HG03066 (cell line): Measurements from ENCODE around the gene EVC.

Experiments
- ATAC-seq: cut with Tn5 transposase; IDR thresholded peaks from one replicate; pipeline ENCODE4 v1.9.1; 2021; ENCODE audit warnings: low read depth; ENCODE audit not compliant: unreplicated experiment

The EVC gene

GRCh38 chr4:5710961-5711478 lies at the start of gene EVC:
TSS of gene EVC (plus strand) at chr4:5711201. CDS start at chr4:5711381, 180 bp downstream.
- ATAC-seq, result no peak

DNA sequence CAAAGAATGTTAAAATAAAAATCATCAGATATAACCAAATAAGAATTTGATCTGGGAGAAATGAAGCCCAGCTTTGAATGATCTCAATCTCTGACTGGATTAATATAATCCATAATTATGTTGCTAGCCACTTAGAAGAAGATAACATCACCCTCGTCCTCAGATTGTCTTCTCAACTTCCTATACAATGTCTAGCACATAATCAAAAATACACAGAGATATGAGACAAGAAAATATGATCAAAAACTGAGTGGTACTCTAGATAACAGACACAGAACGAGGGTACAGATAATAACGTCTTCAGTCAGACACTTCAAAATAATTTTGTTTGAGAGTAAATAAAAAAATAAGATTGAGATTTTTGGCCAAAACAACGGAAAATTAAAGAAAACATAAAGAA lies 49.8 kb upstream of the EVC start:
- no peak for ATAC-seq

- no peak for ATAC-seq
Measured at GRCh38 chr4:5662555-5662954, 48.4 kb upstream of the EVC start.

GRCh38 chr4:5664778-5665177 lies 46.2 kb upstream of the EVC start:
- no peak for ATAC-seq

DNA sequence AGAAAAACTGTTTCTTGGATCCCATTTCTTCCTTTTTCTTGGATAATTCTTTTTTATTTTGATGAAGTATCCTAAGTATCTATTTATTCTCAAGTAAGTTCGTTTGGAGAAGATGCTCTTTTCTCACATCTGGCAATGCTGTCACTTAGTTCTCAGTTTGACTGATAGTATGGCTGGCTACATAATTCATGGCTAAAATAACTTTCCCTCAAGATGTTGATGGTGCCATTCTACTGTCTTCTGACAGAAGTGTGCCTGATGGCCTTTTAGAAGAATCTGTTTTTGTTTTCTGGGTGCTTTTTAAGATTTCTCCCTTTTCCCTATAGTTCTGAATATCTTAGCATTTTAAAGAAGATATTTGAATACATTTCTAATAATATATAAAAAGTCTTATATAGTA lies 44.3 kb upstream of the EVC start:
- ATAC-seq, result no peak

DNA sequence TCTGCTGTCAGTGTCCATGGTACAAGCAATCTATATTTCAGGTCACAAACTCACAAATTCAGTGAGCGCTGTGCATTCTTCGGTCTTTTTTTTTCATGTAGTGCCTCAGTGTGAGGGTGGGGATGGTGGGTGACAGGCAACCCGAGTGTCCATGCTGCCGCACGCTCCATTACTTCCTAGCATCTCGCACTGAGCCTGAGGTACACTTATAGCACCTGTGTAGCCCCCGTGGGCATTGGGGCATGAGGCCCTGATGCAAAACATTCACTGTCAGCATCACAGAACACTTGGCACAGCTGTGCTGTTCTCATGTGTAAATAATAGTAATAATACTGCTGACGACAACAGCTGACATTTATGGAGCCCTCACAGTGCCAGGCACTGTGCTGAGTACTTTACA lies 34.2 kb upstream of the EVC start:
- no peak for ATAC-seq

DNA sequence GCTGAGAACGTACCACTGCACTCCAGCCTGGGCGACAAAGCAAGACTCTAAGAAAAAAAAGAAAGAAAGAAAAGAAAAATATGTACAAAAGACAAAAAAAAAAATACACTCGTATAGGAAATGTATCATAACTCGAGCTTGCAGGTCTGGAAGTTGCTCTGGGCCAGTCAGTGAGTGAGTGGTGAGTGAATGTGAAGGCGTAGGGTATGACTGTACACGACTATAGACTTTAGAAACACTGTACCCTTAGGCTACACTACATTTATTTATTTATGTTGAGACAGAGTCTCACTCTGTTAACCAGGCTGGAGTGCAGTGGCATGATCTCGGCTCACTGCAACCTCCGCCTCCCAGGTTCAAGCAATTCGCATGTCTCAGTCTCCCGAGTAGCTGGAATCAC lies 32.0 kb upstream of the EVC start:
- ATAC-seq, result no peak

DNA sequence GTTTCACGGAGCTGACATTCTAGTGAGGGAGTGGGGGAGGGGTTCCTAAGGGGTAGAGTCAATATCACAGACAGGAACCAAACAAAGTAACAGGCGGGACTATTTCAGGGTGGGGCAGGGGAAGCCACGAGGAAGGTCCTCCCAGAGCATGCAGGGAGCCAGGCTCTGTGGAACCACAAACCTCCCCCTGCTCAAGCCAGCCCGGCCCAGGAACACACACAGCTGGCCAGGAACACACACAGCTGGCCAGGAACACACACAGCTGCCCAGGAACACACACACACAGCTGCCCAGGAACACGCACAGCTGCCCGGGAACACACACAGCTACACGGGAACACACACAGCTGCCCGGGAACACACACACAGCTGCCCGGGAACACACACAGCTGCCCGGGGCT lies 27.4 kb upstream of the EVC start:
- ATAC-seq, result no peak

DNA sequence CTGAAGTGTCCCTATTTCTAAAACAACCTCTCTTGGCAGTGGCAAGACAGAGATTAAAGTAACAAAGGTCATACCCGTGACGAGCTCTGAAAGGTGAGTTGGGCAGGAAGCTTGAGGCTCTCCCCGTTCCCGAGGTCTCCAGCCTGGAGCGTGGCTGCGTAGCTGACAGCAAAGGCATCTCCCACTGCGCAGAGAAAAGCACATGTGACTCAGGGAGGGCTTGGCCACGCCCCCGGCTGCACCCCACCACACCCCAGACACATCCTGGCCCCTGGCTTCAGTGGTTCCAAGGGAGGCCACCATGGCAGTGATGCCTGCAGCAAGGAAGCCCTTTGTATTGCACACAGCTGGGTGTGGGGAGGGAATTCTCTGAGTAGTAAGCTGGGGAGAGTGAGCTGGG lies 25.7 kb upstream of the EVC start:
- no peak for ATAC-seq

DNA sequence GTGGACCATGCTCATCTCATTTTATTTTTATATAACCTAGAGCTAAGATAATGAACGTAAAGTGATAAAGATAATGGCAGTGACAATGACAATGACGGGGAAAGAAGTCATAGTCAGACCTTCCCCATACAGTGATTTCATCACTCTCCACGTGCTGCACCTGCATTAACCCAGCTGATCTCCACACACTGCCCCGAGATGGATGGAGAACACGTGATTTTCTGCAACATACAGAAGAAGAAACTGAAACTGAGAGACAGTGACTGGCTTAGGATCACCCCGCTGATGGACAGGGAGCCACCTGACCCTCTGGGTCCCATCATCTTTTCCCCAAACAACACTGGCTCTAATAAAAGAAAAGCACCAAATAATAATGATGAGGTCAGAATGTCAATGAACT lies 24.7 kb upstream of the EVC start:
- ATAC-seq, result no peak

DNA sequence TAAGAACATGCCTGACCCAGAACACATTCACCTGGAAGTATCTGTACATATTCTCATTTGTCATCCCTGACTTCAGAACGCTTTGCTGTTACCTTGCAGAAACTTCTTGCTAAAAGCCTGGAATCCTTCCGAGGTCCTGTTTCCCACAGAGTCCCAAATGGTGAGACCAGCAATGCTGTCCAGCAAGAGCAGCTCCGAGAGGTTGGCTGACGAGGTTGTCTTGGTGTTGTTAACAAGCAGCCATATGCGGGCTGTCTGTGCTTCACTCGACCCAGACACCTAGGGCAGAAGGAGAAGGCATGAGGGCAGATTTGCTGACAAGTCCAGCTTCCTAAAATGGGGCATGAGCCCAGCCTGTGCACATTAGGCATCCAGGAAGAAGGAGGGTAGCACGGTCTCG lies 21.9 kb upstream of the EVC start:
- ATAC-seq, result no peak

DNA sequence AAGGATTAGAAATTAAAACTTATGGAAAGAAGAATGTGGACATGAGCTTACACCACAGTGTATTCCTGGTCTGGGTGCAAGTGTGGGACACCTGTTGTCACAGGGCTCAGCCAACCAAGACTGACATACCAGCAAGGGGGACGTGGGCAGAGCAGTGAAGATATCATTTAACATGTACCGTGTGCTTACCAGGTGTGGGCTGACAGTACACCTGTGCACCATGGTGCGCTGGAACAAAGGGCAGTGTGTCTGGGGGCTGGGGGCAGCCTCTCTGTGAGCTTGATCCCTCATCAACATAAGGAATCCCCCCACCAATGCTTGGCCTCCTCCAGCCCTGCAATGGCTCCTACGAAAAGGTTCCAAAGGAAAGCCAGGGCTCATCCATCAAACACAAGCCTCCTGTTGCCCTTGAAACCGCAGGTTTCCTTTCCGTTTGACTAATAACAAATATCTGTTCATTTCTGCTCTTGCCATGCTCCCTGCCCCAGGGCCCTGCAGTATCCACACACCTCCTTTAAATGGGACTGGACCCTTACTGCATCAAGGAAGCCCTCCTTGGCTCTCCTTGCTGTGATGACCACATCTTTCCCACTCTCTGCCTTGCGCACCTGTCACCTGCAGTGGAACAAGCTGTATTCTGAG lies 19.4 kb upstream of the EVC start:
- ATAC-seq, result no peak

GRCh38 chr4:5693871-5694270 lies 17.1 kb upstream of the EVC start:
- ATAC-seq, result no peak

GRCh38 chr4:5696341-5696740 lies 14.7 kb upstream of the EVC start:
- no peak for ATAC-seq

GRCh38 chr4:5700459-5700858 lies 10.5 kb upstream of the EVC start:
- ATAC-seq, result no peak

GRCh38 chr4:5701971-5702370 lies 9.0 kb upstream of the EVC start:
- ATAC-seq, result no peak

GRCh38 chr4:5703831-5704230 lies 7.2 kb upstream of the EVC start:
- ATAC-seq, result no peak

DNA sequence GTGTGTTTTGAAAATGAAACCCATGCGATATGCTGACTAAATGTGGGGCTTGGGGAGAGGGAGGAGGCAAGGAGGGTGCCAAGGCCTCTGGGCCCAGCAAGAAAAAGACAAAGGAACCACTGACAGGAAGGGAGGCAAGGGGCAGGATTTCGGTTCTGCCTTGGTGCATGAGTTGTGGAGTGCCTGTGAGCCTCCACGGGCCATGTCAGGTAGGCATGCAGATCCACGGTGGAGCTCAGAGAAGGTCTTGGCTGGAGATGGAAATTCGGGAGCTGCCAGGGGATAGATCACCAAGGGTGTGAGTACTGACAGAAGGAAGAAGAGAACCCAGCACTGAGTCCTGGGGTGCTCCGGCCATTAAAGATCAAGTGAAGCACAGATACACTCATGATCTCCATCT lies 6.7 kb upstream of the EVC start:
- ATAC-seq, result no peak

- no peak for ATAC-seq
Measured at GRCh38 chr4:5705647-5706320, 5.2 kb upstream of the EVC start.

DNA sequence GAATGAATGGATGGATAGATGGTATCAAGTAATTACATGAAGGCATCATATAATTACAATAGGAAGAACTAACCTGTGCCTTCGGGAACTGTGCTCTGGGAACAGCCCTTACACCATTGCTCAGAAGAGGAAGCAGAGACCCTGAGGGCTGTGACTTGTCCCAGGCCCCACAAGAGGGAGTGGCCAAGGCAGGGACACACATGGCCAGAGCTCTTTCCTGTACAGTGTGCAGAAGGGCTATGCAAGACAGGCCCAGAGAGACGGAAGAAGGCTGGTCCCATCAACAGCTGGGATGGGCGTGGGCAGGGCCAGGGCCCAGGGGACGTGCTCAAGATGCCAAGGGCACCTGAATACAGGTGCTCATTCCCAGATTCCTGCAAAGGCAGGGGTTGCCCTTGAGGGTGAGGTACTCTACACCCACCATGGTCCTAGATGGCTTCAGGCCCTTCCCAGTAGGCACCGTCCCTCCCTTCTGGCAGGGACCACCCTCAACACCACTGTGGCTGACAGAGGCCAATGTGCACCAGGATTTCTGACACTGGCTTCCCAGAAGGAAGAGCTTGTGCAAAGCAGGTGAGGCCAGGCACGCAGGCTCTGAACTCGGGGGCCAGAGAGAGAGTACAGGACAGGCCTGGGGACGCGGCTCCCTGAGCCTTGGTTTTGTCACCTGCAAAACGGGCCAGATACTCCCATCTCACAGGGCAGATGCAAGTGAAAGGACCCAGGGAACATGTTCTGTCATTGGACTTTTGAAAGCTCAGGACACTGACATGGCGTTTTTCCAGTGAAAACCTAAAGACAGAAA lies 4.3 kb upstream of the EVC start:
- ATAC-seq, result no peak

- no peak for ATAC-seq
Measured at GRCh38 chr4:5707366-5707765, 3.6 kb upstream of the EVC start.
